Peyer's patch (tissue), 4 donors: ENCODE data around the gene EPC1. TPM values are rescaled to one million over a fixed set of nuclear protein-coding genes. Genes with fewer than 3 reads are reported as not detected.

ENCODE experiments used
- DNase-seq, 3 donors: peaks; one replicate each; pipeline ENCODE4 v3.0.0-alpha.2; 2017 to 2019
- H3K27ac ChIP-seq, 4 donors: fragments of 200-600 bp; sonication (generic); one replicate each; pipeline ENCODE4 v1.5.1; 2016 to 2019
- H3K27me3 ChIP-seq, 2 donors: fragments of 200-600 bp; sonication (generic); one replicate each; pipeline ENCODE4 v1.5.1; 2019
- H3K36me3 ChIP-seq, 3 donors: fragments of 200-600 bp; sonication (generic); one replicate each; pipeline ENCODE4 v1.5.1; 2016 to 2019
- H3K4me1 ChIP-seq, 4 donors: fragments of 200-600 bp; sonication (generic); one replicate each; pipeline ENCODE4 v1.5.1; 2016 to 2019
- H3K4me3 ChIP-seq, 4 donors: fragments of 200-600 bp; sonication (generic); 1 replicate in 3 of 4; 2 replicates in 1 of 4; pipeline ENCODE4 v1.5.1; 2016 to 2019; ENCODE audit warnings: mild to moderate bottlenecking in 1 of 4
- H3K9me3 ChIP-seq, 4 donors: fragments of 200-600 bp; sonication (generic); one replicate each; pipeline ENCODE4 v1.5.1; 2016 to 2019; ENCODE audit warnings: mild to moderate bottlenecking in 1 of 4
- CTCF ChIP-seq, 6 experiments: fragments of 450-650 bp in 4 of 6; fragments of 200-600 bp in 2 of 6; sonication (generic) in 1 of 6; IDR thresholded peaks; one replicate each; pipeline ENCODE4 v1.5.1; 2017 to 2019; ENCODE audit warnings: antibody characterized with exemption in 6 of 6, mild to moderate bottlenecking in 3 of 6, moderate library complexity in 1 of 6
- POLR2A ChIP-seq, 2 donors: fragments of 450-650 bp; IDR thresholded peaks; one replicate each; pipeline ENCODE4 v1.5.1; 2017; ENCODE audit warnings: antibody characterized with exemption in 2 of 2, mild to moderate bottlenecking in 2 of 2, moderate library complexity in 2 of 2
- total RNA-seq, 4 donors: library from RNA; depleted of rRNA; stranded (reverse); fragments of >200 nt; gene quantifications; one replicate each; pipeline ENCODE4 v1.1.0, GENCODE V29; 2016

The EPC1 gene
- total RNA-seq, 4 donors from 2014 or later: 41.5 to 77.6 (median 49.0) TPM

DNA sequence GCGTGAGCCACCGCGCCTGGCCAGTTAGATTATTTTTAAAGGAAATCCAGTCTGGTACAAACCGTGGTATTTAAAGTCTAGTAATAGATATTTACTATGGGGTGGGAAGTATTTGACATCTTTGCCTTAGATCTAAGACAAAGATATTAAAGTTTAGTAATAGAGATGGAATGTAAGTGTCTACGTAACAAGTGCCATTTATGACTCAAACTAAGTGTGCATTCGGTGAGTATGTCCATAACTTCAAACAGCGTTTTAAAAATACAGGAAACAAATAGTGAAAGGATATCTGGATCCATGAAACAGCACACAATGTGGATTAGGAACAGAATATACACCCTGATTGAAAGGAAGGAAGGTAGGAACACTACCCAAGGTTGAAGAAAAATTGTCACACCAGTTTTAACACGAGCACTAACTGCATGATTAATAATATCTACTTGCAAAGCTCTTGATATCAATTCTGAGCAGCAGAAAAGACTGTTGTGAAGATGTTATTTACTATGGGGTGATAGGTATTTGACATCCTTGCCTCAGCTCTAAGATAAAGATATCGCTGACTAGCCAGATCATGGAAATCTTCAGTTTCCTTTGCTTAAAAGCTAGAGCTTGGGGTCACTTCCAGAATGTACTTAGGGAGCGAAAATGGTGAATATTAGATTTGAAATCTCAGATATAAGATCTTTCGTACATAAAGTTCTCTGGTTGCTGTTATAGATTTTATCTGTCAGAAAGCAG lies 48.7 kb downstream of the EPC1 start:
- Histone ChIP-seq H3K36me3 (peaks cover 0 to 6% (median 0%) of the 10 kb centered on the region in 3 donors), H3K9me3 (no peaks in the 10 kb centered on the region), H3K4me3 (no peak overlapping the region), H3K4me1 (peaks cover 0 to 12% (median 0%) of the 10 kb centered on the region in 4 donors), H3K27me3 (no peaks in the 10 kb centered on the region), H3K27ac (no peak overlapping the region)
- no peak for DNase-seq
- no peak for TF ChIP-seq CTCF (IDR thresholded peaks at IDR 0.05)
- no peak for TF ChIP-seq POLR2A (IDR thresholded peaks at IDR 0.05)

DNA sequence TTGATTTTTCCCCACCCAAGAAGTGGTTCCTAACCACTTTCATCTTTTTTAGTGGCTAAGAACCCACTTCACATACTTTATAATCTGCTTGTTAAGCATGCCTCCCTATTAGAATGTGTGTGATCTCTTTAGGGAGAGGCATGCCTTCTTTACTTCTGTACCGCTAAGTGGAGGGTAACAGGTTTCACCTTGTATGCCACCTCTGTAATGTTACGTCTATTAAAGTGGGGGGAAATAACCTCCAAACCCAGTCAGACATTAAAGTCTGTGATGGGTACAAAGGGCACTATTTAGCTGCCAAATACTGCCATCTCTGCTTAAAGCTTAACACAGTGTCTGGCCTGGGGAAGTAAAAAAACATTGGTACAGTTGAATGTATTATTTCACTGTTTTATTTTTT lies 51.9 kb downstream of the EPC1 start:
- Histone ChIP-seq H3K27ac (no peak overlapping the region), H3K4me3 (no peak overlapping the region), H3K36me3 (peaks cover 0 to 27% (median 0%) of the 10 kb centered on the region in 3 donors), H3K27me3 (no peaks in the 10 kb centered on the region), H3K9me3 (no peaks in the 10 kb centered on the region), H3K4me1 (peaks cover 0 to 12% (median 0%) of the 10 kb centered on the region in 4 donors)
- no peak for DNase-seq
- no peak for TF ChIP-seq POLR2A (IDR thresholded peaks at IDR 0.05)
- TF ChIP-seq CTCF (IDR thresholded peaks at IDR 0.05): no peak

DNA sequence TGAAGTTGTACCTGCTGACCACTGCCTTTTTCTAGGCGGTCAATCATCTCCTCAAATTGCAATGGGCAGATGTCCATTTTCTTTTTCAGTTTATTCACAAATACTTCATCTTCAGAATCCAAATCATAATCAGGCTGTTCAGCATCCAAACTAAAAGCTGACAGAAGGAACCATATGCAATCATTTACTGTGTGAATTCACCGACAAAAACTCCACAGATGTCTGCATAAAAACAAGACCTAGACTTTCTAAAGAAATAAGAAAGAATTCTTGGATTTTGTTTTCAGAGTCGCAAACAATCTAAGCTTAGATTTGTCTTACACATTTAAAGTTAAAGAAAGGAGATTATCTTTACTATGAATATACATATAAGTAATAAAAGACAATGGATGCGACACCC lies 53.4 kb downstream of the EPC1 start:
- Histone ChIP-seq H3K9me3 (no peaks in the 10 kb centered on the region), H3K36me3 (peaks cover 0 to 41% (median 0%) of the 10 kb centered on the region in 3 donors)
- no peak for DNase-seq

DNA sequence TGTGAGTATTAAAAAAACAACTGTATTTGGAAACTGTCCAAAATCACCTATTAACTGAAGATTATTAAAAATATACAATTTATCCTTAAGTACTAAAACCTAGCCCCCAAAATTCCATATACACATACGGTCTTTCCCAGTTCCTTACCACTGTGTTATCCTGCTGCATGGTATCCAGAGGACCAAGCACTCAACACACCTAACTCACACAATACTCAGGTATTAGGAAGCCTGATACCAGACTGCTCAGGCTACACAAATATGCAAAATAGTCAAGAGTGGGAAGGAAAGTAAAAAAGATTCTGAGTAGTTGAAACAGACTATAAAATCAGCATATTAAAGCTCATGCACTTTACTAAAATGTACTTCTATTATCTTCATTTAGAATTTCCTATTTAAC lies 67.2 kb downstream of the EPC1 start:
- peaks cover 0 to 53% (median 0%) of the 10 kb centered on the region in 3 donors for H3K36me3 ChIP-seq
- no peaks in the 10 kb centered on the region for H3K9me3 ChIP-seq
- no peaks in the 10 kb centered on the region for H3K4me1 ChIP-seq
- TF ChIP-seq CTCF (IDR thresholded peaks at IDR 0.05): no peak
- TF ChIP-seq POLR2A (IDR thresholded peaks at IDR 0.05): no peak
- no peak overlapping the region for H3K27ac ChIP-seq
- DNase-seq: no peak
- H3K27me3 ChIP-seq: no peaks in the 10 kb centered on the region
- no peak overlapping the region for H3K4me3 ChIP-seq

More for the DNA sequence above, 53.4 kb downstream of the EPC1 start:
- Histone ChIP-seq H3K4me1 (peaks cover 0 to 12% (median 0%) of the 10 kb centered on the region in 4 donors), H3K4me3 (no peak overlapping the region), H3K27ac (no peak overlapping the region), H3K27me3 (no peaks in the 10 kb centered on the region)
- no peak for TF ChIP-seq CTCF (IDR thresholded peaks at IDR 0.05)
- no peak for TF ChIP-seq POLR2A (IDR thresholded peaks at IDR 0.05)

DNA sequence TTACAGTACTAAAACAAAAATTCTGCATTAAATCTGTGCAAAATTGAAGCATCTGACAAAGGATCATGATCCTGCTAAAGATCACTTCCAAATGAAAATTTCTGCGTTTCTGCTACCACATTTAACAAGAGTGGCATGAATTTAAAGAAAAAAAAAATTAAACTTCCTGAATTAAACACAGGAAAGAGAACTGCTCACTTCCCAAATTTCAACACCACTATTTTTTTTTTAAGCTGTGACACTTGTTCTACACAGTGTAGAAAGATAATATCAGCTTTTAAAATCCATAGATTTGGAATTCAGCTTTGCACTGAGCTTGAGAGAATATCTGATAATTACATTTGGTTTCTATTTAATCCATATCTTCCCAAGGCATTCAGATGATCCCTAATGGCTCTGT lies 73.6 kb downstream of the EPC1 start:
- no peak for DNase-seq
- H3K4me1 ChIP-seq: no peaks in the 10 kb centered on the region
- TF ChIP-seq POLR2A (IDR thresholded peaks at IDR 0.05) (no peak), CTCF (IDR thresholded peaks at IDR 0.05) (no peak)
- H3K36me3 ChIP-seq: peaks cover 0 to 69% (median 4%) of the 10 kb centered on the region in 3 donors
- no peak overlapping the region for H3K27ac ChIP-seq
- no peaks in the 10 kb centered on the region for H3K27me3 ChIP-seq
- no peaks in the 10 kb centered on the region for H3K9me3 ChIP-seq
- H3K4me3 ChIP-seq: no peak overlapping the region
